GM19324 (cell line): ENCODE measurements around the gene ARG2.
A peak's percentile ranks its signal among the peaks of the same experiment; 100 is the strongest.

Source experiments
- ATAC-seq: cut with Tn5 transposase; IDR thresholded peaks from one replicate; pipeline ENCODE4 v1.9.1; 2021; ENCODE audit warnings: mild to moderate bottlenecking, moderate library complexity; ENCODE audit not compliant: unreplicated experiment, low FRiP score

ARG2 gene

DNA sequence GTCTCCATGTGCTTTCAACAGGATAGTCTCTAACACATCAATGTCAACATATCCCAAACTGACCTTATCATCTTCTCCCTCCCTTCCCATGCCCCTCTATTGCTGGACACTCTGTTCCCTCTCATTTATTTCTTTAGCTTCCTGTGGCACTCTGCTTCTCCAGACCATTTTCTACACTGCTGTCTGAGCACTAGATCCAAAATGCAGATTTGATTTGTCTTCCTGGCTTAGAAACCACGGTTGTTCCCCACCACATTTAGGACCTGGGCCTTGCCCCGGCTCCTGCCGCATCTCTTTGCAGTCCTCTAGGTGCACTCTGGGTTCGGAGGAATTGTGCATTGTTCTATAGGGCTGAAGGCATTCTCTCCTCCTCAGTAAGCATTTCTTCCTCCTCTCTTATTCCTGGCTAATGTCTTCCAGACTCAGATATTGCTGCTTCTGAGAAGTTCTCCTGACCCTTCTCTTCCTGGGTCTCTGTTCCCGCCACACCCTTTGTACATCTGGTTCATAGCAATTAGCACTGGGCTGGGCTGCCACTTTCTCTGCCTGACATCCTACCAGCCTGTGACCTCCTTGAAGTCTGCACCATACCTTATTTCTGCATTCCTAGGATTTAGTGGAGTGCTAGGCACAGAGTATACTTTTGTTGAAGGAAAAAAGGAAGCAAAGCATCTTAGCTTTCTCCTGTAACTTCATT is 13.9 kb downstream of the ARG2 start:
- no peak for ATAC-seq

- ATAC-seq, result no peak
These were observed 16.7 kb downstream of the ARG2 start for GRCh38 chr14:67636361-67636919.

DNA sequence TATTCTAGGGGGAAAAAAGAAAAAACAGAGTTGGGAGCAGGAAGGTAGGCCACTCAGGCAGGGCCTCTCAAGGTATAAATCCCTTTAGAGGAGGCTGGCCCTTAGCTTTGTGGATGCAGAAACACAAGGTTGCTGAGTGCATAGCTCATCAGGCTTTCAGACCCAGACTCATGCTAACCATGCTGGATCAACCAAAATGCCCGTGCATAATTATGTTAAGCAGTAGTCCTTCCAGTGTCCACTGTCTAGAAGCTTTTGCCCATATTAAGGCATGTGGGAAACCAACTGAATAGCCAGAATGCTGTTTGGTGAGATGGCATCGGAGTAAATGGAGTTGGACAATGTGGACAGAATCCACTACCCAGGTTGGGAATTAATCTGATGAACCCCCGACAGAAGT is 18.9 kb downstream of the ARG2 start:
- ATAC-seq, result no peak

DNA sequence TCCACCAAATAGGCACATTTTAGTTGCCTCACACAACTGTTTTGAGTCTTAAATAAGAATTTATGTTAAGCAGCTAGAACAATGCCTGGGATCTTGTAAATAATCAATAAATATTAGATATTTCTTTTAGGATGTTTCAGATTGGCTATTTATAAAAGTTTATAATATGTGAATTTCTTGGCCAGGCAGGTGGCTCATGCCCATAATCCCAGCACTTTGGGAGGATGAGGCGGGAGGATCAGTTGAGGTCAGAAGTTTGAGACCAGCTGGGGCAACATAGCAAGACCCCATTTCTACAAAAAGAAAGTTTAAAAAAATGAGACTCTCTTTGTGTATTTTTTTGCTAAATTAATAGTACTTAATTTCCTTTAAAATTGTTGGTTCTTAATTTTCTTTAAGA is 21.8 kb downstream of the ARG2 start:
- ATAC-seq, result no peak

- ATAC-seq, result no peak
These were observed 22.4 kb downstream of the ARG2 start for GRCh38 chr14:67641902-67642749.

DNA sequence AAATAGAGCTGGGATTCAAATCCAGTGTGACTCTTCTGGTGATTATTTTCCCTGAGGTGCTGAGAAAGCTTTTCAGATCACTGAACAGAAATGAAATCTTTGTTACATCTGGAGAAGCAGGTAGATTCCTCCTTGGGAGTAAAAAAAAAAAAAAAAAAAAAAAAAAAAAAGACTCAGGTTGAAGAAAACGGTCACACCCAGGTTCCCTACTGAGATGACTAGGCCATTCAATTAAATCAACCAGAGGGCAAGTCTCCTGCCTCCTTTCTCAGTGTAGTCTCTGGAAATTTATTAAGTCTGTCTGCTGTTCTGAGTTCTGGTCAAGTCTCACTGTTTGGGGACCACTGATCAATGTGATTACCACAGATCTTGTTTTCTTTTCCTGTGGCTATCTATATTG is 24.0 kb downstream of the ARG2 start:
- no peak for ATAC-seq

DNA sequence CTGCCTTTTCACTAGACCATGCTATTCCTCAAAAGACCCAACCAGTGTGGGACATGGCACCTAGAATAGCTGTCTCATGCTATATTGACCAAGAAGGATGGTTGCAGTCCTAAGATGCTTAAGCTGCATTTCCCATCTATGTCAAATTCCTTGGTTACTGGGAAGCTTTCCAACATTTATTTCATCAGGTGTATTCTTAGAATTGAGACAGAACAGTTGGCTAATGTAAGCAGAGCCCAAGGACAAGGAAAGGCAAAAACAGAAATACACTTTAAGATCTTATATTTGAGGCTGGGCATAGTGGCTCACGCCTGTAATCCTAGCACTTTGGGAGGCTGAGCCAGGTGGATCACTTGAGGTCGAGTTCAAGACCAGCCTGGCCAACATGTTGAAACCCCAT is 24.7 kb downstream of the ARG2 start:
- no peak for ATAC-seq

DNA sequence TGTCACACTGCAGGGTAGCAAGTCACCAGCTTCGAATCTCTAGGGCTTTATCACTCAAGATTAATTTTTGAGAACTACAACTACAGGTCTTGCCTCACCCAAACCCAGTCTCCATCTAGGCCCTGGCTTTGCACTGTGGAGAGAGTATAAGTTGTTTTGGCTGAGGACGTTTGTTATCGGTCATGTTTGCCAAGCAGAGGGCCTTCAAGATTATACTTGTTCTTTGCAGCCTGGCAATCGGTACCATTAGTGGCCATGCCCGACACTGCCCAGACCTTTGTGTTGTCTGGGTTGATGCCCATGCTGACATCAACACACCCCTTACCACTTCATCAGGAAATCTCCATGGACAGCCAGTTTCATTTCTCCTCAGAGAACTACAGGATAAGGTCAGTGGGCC is 25.7 kb downstream of the ARG2 start:
- ATAC-seq, result no peak

DNA sequence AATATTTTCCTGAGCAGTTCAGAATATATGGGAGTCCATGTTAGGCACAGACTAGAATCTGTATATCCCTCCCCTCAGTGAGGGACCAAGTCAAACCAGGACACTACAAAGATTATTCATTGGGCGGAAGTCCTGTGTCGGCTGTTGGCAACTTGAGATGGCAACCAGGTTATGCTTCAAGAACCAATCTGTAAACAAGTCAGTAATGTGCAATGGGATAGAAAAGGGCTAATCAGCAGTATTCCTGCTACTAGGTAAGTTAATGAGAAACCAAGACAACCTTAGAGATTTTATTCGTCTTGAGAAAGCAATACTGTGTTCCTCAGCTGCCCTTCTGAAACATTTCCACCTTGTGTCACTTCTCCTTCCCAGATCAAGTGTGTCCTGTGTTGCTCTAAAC is 26.4 kb downstream of the ARG2 start:
- no peak for ATAC-seq

DNA sequence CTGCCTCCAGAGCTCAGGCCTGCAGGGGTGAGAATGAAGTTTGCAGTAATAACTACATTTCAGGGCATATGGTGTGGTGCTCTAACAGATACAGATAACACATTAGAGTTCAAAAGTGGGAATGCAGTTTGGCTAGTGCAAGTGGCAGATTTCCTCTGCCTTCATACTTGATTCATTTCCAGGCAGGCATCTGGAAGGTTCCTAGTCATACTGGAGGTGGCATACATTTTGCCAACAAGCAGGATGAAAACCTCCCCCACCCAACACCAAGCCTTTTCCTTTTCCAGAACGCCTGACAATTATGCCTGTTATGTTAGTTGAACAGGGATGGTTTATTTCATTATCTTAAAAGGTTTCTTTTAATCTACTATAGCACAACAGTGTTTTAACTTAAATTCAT is 30.4 kb downstream of the ARG2 start:
- ATAC-seq, result no peak

DNA sequence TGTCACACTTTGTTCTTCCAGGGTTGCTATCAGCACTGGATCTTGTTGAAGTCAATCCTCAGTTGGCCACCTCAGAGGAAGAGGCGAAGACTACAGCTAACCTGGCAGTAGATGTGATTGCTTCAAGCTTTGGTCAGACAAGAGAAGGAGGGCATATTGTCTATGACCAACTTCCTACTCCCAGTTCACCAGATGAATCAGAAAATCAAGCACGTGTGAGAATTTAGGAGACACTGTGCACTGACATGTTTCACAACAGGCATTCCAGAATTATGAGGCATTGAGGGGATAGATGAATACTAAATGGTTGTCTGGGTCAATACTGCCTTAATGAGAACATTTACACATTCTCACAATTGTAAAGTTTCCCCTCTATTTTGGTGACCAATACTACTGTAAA is 31.0 kb downstream of the ARG2 start:
- no peak for ATAC-seq

DNA sequence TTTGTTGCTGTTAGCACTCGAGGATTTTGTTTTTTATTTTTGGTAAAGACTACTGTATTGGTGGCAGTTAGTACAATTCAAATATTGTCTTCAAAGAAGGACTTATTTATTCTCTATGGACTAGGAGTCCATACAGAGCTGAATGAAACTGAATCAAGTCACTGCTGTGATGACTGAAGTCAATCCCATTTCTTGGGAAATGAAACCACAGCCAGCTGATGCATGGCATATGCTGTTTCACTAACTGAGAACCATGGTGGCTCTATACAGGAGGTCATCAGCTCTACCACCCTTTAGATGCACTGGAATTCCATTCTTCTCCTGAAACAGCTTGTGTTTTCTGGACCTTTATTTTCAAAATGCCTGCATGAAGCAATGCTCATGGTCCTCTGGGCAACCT is 32.5 kb downstream of the ARG2 start:
- ATAC-seq, result no peak

DNA sequence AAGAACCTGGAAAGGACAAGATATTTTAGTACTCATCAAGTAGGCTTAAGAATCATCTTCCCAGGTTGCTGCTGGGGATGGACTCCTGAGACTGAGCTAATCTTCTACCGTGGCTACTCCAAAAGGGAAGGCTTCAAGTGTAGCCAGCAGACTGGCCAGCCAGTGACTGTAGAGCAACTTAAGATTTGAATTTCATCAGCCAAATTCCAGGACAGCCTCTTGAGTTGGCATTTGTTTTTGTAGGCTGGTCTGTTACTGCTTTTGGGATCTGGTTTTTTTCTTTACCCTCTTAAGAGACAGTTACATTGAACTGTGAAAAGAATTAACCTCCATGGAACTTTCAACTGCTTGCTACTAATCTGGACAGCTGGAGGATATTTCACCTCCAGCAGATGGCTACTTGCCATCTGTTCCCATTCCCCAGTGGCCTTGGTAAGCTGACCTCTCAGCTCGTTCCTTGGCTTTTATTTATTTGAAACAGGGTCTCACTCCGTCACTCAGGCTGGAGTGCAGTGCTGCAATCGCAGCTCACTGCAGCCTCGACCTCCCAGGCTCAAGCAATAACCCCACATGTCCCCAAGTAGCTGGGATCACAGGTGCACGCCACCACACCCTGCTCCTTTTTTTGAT is 34.0 kb downstream of the ARG2 start:
- no peak for ATAC-seq

- no peak for ATAC-seq
These were observed 43.9 kb downstream of the ARG2 start for GRCh38 chr14:67663633-67664032.

GRCh38 chr14:67665868-67666267 is 46.1 kb downstream of the ARG2 start:
- ATAC-seq, result no peak

DNA sequence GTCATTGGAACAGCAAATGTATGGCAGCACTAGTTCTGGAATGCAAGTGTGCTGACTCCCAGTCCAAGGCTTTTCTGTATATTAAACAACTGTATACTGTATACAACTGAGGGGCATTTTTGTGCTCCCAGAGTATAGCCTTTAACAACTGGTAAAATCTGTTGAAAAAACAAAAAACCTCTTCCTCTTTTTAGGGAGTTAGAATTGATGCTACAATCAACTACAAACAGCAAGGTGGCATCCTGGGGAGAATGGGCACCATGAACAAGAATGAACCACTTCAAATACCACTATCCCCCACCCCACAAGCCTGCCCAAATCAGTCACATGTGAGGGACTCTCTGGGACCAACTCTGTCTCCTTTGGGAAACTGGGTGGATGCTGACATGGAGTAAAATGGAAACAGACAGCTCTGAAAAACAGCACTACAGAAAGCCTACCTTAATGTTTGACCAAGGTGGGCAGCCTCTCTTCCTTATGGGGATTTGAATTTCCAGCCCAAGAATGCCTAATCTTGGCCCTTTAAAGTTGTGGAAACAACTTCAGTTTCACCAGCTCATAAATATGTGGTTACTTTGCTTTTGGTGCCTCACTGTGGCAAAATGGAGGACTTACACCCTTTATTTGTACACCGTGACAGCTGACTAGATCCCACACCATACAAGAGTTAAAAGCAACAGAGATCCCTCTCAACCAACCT is 47.2 kb downstream of the ARG2 start:
- no peak for ATAC-seq

- ATAC-seq, result no peak
These were observed 48.8 kb downstream of the ARG2 start for GRCh38 chr14:67668559-67668958.

DNA sequence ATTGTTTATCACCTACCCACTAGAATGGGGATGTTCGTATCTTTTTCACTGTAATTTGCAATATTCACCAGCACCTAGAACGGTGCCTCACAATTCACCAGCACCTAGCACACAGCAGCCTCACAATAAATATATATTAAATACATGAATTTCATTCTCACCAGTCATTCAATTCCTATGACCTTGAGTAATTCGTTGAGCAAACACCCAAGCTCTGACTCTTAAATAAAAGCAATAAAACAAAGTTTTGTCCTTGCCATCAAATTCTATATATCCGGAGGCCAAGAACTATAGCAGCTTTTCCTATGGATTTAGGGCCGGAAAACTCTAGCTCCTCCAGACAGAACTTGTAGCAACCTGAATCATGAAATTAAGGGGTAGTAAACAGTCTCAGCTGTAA is 53.7 kb downstream of the ARG2 start:
- no peak for ATAC-seq

GRCh38 chr14:67674139-67674479 is 54.4 kb downstream of the ARG2 start:
- ATAC-seq, result peak; percentile 38

DNA sequence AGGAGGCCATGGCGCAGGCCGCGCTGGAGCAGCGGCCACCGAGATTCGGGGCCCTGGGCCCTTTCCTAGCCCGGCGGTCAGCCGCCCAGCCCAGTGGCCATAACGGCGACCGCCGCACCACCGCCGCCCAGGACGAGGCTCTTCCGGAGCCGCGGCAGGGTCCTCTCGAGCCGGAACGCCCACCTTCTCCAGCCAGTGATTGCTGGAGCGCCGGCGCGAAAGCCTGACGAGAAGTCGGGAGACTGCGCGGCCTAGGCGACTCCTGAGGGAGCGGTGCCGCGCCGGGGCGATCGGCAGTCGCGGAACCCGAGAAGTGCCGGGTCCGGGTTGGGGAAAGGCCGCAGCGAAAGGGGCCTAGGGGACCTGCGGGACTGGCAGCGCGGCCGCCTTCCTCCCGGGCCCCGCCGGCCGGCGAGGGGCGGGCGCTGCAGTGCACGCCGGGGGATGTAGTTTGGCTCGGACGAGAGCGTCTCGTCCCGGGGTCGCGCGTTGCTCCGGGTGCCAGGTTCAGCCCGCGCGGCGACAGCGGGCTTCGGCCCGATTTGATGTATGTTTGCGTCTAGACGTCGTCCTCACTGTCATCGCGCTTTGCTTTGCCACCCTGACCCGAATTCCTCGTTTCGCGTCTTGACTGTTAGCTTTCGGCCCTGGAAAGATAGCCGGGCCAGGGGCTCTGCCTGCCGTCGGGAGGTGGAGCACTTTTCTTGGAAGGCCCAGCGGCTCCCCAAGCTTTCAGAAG is 54.9 kb downstream of the ARG2 start, which contains the start of gene VTI1B:
TSS of gene VTI1B (minus strand) at position 153 of the 739 bp plus-strand sequence. CDS start at position 10, 143 bp downstream.
- peak; percentile 94 for ATAC-seq
